Gastrocnemius medialis (tissue), 4 donors: ENCODE data around the gene LMOD2.

Experiments used
- POLR2A ChIP-seq, 2 donors: fragments of 450-650 bp; IDR thresholded peaks; one replicate each; pipeline ENCODE4 v1.6.1; 2017; ENCODE audit warnings: antibody characterized with exemption in 2 of 2, mild to moderate bottlenecking in 2 of 2, moderate library complexity in 2 of 2
- TF ChIP-seq, protein P1 (sequence below), 5 experiments: fragments of 450-650 bp in 3 of 5; fragments of 200-600 bp in 2 of 5; sonication (generic) in 2 of 5; IDR thresholded peaks in 4 of 5; conservative IDR thresholded peaks in 1 of 5; 1 replicate in 4 of 5; 2 replicates in 1 of 5; pipeline ENCODE4 v1.5.1; 2016 to 2019; ENCODE audit warnings: antibody characterized with exemption in 5 of 5, mild to moderate bottlenecking in 3 of 5, moderate library complexity in 3 of 5

DNA sequence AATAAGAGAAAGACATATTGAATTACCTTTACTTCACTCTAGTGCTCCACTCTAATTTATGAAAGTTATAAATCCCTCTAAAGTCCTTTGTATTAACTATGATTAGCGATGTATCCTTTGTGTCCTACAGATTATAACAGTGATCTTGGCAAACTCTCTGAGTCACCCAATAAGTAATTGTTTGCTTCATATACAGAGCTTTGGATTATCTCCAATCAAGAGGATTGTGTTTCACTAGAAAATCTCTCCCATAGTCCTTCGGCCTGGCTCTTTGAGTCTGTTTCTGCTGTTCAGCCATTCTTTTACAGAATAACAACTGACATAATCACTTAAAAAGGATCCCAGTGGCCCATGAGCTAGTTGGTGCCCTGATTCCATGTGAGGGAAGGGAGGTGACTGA lies 9.5 kb downstream of the LMOD2 start:
- TF ChIP-seq, protein P1, sequence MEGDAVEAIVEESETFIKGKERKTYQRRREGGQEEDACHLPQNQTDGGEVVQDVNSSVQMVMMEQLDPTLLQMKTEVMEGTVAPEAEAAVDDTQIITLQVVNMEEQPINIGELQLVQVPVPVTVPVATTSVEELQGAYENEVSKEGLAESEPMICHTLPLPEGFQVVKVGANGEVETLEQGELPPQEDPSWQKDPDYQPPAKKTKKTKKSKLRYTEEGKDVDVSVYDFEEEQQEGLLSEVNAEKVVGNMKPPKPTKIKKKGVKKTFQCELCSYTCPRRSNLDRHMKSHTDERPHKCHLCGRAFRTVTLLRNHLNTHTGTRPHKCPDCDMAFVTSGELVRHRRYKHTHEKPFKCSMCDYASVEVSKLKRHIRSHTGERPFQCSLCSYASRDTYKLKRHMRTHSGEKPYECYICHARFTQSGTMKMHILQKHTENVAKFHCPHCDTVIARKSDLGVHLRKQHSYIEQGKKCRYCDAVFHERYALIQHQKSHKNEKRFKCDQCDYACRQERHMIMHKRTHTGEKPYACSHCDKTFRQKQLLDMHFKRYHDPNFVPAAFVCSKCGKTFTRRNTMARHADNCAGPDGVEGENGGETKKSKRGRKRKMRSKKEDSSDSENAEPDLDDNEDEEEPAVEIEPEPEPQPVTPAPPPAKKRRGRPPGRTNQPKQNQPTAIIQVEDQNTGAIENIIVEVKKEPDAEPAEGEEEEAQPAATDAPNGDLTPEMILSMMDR (IDR thresholded peaks at IDR 0.05 in 4 of 5, conservative IDR thresholded peaks at IDR 0.05 in 1 of 5), result no peak
- no peak for TF ChIP-seq POLR2A (IDR thresholded peaks at IDR 0.05)
